Activated CD4-positive, alpha-beta T cell treated with anti-CD3 and anti-CD28 coated beads, Interleukin-2, amount 10 ng/mL, durations not matched to agents 7 days and 5 days (primary cell): Measurements from ENCODE around the gene RANBP1. TPM values are rescaled to one million over a fixed set of nuclear protein-coding genes. Genes with fewer than 3 reads are reported as not detected.
A peak's percentile ranks its signal among the peaks of the same experiment; 100 is the strongest.

Experiments used
- CTCF ChIA-PET: fragments of 350-600 bp; sonication (Branson Sonifier 250); formaldehyde crosslinking; loops from one replicate; lab custom pipeline; 2021; ENCODE audit warnings: antibody characterized with exemption; lab: Charles Lee
- POLR2A ChIA-PET: fragments of 350-600 bp; sonication (Branson Sonifier 250); formaldehyde crosslinking; loops from one replicate; lab custom pipeline; 2021; ENCODE audit warnings: antibody characterized with exemption; lab: Charles Lee
- DNase-seq: peaks from one replicate; pipeline ENCODE4 v3.0.0-alpha.2; 2020
- H3K27ac Mint-ChIP-seq: one replicate; pipeline ENCODE4 v1.8.0; 2021; ENCODE audit warnings: mild to moderate bottlenecking, moderate library complexity, mixed read lengths
- H3K27me3 Mint-ChIP-seq: one replicate; pipeline ENCODE4 v1.8.0; 2021; ENCODE audit warnings: mixed read lengths
- H3K36me3 Mint-ChIP-seq: one replicate; pipeline ENCODE4 v1.8.0; 2021; ENCODE audit warnings: low read depth, mixed read lengths
- H3K4me1 Mint-ChIP-seq: one replicate; pipeline ENCODE4 v1.8.0; 2021; ENCODE audit warnings: mixed read lengths
- H3K4me3 Mint-ChIP-seq: one replicate; pipeline ENCODE4 v1.8.0; 2021; ENCODE audit warnings: mild to moderate bottlenecking, moderate library complexity, mixed read lengths
- H3K9me3 Mint-ChIP-seq: one replicate; pipeline ENCODE4 v1.8.0; 2021; ENCODE audit warnings: mixed read lengths
- total RNA-seq, 2 experiments: library from RNA; stranded (reverse); gene quantifications; one replicate each; pipeline ENCODE4 v1.2.3, GENCODE V29; 2021

The RANBP1 gene
- total RNA-seq, 2 experiments from 2014 or later: 229 to 234 TPM

- DNase-seq: peak; percentile 30
- ChIA-PET POLR2A (interaction anchor here (0.6 kb wide), 1 partner anchor 113 kb away, joined by 3 read pairs; no protein-coding TSS in a partner anchor), CTCF (no interaction called here)
- Mint-ChIP-seq H3K4me1 (peaks cover 18% of the 10 kb centered on the region), H3K27ac (peak within 1 kb of the TSS; percentile 57), H3K9me3 (no peaks in the 10 kb centered on the region), H3K27me3 (no peaks in the 10 kb centered on the region), H3K4me3 (peak within 1 kb of the TSS; percentile 69), H3K36me3 (peaks cover 3% of the 10 kb centered on the region)
Observed at GRCh38 chr22:20131597-20131858, 15.6 kb downstream of the RANBP1 start, which contains the start of gene ZDHHC8. Gene ZDHHC8 (plus strand): TSS chr22:20131804. CDS start chr22:20131948, 144 bp downstream.

GRCh38 chr22:20131859-20132685, 16.2 kb downstream of the RANBP1 start:
- no peaks in the 10 kb centered on the region for H3K9me3 Mint-ChIP-seq
- no peaks in the 10 kb centered on the region for H3K27me3 Mint-ChIP-seq
- H3K27ac Mint-ChIP-seq: no peak overlapping the region
- H3K4me3 Mint-ChIP-seq: peak overlapping the region; percentile 62
- ChIA-PET CTCF (no interaction called here), POLR2A (no interaction called here)
- H3K36me3 Mint-ChIP-seq: peaks cover 3% of the 10 kb centered on the region
- DNase-seq: peak; percentile 24
- peaks cover 18% of the 10 kb centered on the region for H3K4me1 Mint-ChIP-seq

- DNase-seq: no peak
Observed at GRCh38 chr22:20132686-20133246, 16.9 kb downstream of the RANBP1 start.

GRCh38 chr22:20133930-20134549, 18.1 kb downstream of the RANBP1 start:
- no peak for DNase-seq
- Mint-ChIP-seq H3K27me3 (no peaks in the 10 kb centered on the region), H3K4me3 (peak overlapping the region; percentile 62), H3K4me1 (peaks cover 18% of the 10 kb centered on the region), H3K36me3 (no peaks in the 10 kb centered on the region), H3K27ac (peak overlapping the region; percentile 50), H3K9me3 (no peaks in the 10 kb centered on the region)
- ChIA-PET CTCF (no interaction called here), POLR2A (no interaction called here)

More at GRCh38 chr22:20132686-20133246, 16.9 kb downstream of the RANBP1 start:
- H3K4me1 Mint-ChIP-seq: peaks cover 18% of the 10 kb centered on the region
- ChIA-PET POLR2A (no interaction called here), CTCF (no interaction called here)
- no peaks in the 10 kb centered on the region for H3K36me3 Mint-ChIP-seq
- H3K9me3 Mint-ChIP-seq: no peaks in the 10 kb centered on the region
- H3K4me3 Mint-ChIP-seq: peak overlapping the region; percentile 62
- H3K27me3 Mint-ChIP-seq: no peaks in the 10 kb centered on the region
- peak overlapping the region; percentile 25 for H3K27ac Mint-ChIP-seq

- Mint-ChIP-seq H3K36me3 (no peaks in the 10 kb centered on the region), H3K27me3 (no peaks in the 10 kb centered on the region), H3K9me3 (no peaks in the 10 kb centered on the region), H3K4me3 (no peak overlapping the region), H3K27ac (no peak overlapping the region), H3K4me1 (peaks cover 11% of the 10 kb centered on the region)
- POLR2A ChIA-PET: no interaction called here
- CTCF ChIA-PET: no interaction called here
- no peak for DNase-seq
Observed at GRCh38 chr22:20135265-20135664, 19.4 kb downstream of the RANBP1 start.

GRCh38 chr22:20135806-20136602, 20.1 kb downstream of the RANBP1 start:
- Mint-ChIP-seq H3K9me3 (no peaks in the 10 kb centered on the region), H3K4me3 (no peak overlapping the region), H3K36me3 (no peaks in the 10 kb centered on the region), H3K27me3 (no peaks in the 10 kb centered on the region), H3K27ac (no peak overlapping the region), H3K4me1 (peaks cover 11% of the 10 kb centered on the region)
- CTCF ChIA-PET: no interaction called here
- no peak for DNase-seq
- POLR2A ChIA-PET: no interaction called here

GRCh38 chr22:20136603-20136873, 20.6 kb downstream of the RANBP1 start:
- no peaks in the 10 kb centered on the region for H3K36me3 Mint-ChIP-seq
- H3K4me1 Mint-ChIP-seq: peaks cover 11% of the 10 kb centered on the region
- H3K4me3 Mint-ChIP-seq: no peak overlapping the region
- ChIA-PET POLR2A (no interaction called here), CTCF (no interaction called here)
- H3K27me3 Mint-ChIP-seq: no peaks in the 10 kb centered on the region
- DNase-seq: no peak
- no peak overlapping the region for H3K27ac Mint-ChIP-seq
- H3K9me3 Mint-ChIP-seq: no peaks in the 10 kb centered on the region

- Mint-ChIP-seq H3K27me3 (no peaks in the 10 kb centered on the region), H3K9me3 (no peaks in the 10 kb centered on the region), H3K36me3 (no peaks in the 10 kb centered on the region), H3K27ac (no peak overlapping the region), H3K4me1 (peaks cover 11% of the 10 kb centered on the region), H3K4me3 (no peak overlapping the region)
- ChIA-PET CTCF (no interaction called here), POLR2A (no interaction called here)
- DNase-seq: no peak
Observed at GRCh38 chr22:20137113-20137512, 21.2 kb downstream of the RANBP1 start.

- no peaks in the 10 kb centered on the region for H3K9me3 Mint-ChIP-seq
- H3K27me3 Mint-ChIP-seq: no peaks in the 10 kb centered on the region
- peaks cover 10% of the 10 kb centered on the region for H3K4me1 Mint-ChIP-seq
- H3K36me3 Mint-ChIP-seq: no peaks in the 10 kb centered on the region
- ChIA-PET CTCF (no interaction called here), POLR2A (no interaction called here)
- no peak overlapping the region for H3K27ac Mint-ChIP-seq
- H3K4me3 Mint-ChIP-seq: no peak overlapping the region
- DNase-seq: no peak
Observed at GRCh38 chr22:20137671-20138416, 21.9 kb downstream of the RANBP1 start.

GRCh38 chr22:20138417-20138738, 22.5 kb downstream of the RANBP1 start:
- CTCF ChIA-PET: no interaction called here
- no peak for DNase-seq
- no peak overlapping the region for H3K4me3 Mint-ChIP-seq
- no peaks in the 10 kb centered on the region for H3K9me3 Mint-ChIP-seq
- POLR2A ChIA-PET: no interaction called here
- no peak overlapping the region for H3K27ac Mint-ChIP-seq
- no peaks in the 10 kb centered on the region for H3K36me3 Mint-ChIP-seq
- peaks cover 5% of the 10 kb centered on the region for H3K4me1 Mint-ChIP-seq
- H3K27me3 Mint-ChIP-seq: no peaks in the 10 kb centered on the region

- Mint-ChIP-seq H3K27ac (no peak overlapping the region), H3K27me3 (no peaks in the 10 kb centered on the region), H3K4me1 (peaks cover under 1% of the 10 kb centered on the region), H3K36me3 (no peaks in the 10 kb centered on the region), H3K9me3 (no peaks in the 10 kb centered on the region), H3K4me3 (no peak overlapping the region)
- ChIA-PET POLR2A (no interaction called here), CTCF (no interaction called here)
- no peak for DNase-seq
Observed at GRCh38 chr22:20138868-20139267, 23.0 kb downstream of the RANBP1 start.

GRCh38 chr22:20139391-20140106, 23.6 kb downstream of the RANBP1 start:
- H3K27me3 Mint-ChIP-seq: no peaks in the 10 kb centered on the region
- POLR2A ChIA-PET: no interaction called here

More at GRCh38 chr22:20139391-20140106, 23.6 kb downstream of the RANBP1 start:
- Mint-ChIP-seq H3K4me1 (no peaks in the 10 kb centered on the region), H3K4me3 (no peak overlapping the region), H3K27ac (no peak overlapping the region), H3K9me3 (no peaks in the 10 kb centered on the region), H3K36me3 (no peaks in the 10 kb centered on the region)
- DNase-seq: no peak
- CTCF ChIA-PET: no interaction called here
